Measurements from ENCODE around the gene TSPAN4.

TSPAN4 gene

DNA sequence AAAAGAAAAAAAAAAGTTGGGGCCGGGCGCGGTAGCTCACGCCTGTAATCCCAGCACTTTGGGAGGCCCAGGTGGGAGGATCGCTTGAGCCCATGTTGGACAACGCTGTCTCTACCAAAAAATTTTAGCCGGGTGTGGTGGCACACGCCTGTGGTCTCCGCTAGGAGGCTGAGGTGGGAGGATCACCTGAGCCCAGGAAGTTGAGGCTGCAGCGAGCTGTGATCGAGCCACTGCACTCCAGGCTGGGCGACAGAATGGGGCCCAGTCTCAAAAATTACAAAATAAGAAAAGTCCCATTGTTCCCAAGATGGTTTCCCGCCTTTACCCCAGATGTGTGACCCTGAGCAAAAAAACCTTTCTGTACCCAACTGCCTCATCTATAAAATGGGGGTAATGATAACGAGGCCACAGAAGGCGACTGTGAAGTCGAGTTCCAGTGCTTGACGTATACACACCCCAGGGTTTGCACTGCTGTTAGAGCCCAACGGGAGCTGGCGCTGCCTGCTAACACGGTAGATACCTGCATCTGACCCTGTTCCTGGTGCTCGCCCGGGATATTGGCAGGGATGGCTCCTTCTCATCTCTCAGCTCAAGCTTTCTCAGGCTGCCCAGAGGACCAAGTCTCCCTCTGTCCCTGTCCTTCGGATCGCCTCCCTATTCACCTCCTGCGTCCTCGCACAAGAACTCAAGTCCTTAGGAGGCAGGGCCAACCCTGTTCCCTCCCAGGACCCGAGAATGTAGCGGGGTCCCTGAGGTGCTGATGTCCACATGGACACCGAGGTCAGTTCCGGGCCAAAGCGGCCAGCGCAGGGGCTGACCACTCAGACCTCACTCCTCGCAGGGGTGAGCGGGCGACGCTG is 34.0 kb upstream of the TSPAN4 start:
- DNase-seq, result no peak

DNA sequence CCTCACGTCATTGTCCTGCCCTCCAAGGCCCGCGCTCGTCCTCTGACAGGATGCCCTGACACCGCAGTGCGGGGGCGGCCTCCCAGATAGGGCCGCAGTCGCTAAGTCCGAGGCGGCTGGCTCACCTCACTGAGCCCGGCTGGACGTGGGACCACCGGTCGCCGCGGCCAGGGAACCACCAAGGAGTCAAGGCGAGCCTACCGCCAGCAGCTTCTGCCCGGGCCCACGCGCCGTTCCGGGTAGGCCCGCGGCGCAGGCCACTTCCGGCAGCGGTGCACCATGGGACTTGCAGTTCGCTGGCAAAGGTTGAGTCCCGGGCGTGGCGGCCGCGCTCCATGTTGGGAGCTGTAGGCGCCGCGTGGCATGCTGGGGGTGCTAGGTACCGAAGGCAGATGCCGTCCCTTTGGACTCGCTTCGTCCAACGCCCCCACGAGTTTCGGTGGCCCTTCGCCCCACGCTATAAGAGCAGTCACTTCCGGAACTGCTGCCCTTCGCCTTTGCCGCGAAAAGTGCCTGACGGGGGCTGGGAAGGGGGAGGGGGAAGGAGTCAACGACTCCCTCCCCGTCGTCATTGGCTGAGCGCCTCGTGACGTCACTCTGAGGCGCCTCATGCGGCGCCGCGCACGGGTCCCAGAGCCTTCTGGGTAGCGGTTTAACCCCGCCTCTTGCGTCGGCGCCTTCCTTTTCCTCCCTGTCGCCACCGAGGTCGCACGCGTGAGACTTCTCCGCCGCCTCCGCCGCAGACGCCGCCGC is 33.2 kb upstream of the TSPAN4 start, which contains the start of gene RPLP2:
Gene RPLP2, plus strand, starts transcription at position 681 of the 753 bp plus-strand sequence. CDS start 268 bp downstream, outside the sequence.
- DNase-seq, result peak; percentile 88

DNA sequence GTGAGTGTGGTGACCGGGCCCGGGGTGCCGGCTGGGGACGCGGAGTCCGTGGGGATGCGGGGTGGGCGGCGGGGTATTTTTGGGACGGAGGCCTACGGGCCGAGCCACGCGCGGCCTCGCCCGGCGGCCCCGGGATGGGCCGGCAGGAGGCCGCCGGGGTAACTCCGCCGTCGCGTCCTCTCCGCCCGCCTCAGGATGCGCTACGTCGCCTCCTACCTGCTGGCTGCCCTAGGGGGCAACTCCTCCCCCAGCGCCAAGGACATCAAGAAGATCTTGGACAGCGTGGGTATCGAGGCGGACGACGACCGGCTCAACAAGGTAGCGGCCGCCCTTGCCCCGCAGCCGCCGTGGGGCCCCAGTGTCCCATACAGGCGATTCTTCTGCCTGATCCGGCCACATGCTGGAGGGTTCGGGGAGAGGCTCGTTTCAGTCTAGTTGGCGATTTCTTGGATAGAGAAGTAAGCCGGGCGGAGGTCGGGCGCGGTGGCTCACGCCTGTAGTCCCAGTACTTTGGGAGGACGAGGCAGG is 32.5 kb upstream of the TSPAN4 start:
- DNase-seq, result no peak

DNA sequence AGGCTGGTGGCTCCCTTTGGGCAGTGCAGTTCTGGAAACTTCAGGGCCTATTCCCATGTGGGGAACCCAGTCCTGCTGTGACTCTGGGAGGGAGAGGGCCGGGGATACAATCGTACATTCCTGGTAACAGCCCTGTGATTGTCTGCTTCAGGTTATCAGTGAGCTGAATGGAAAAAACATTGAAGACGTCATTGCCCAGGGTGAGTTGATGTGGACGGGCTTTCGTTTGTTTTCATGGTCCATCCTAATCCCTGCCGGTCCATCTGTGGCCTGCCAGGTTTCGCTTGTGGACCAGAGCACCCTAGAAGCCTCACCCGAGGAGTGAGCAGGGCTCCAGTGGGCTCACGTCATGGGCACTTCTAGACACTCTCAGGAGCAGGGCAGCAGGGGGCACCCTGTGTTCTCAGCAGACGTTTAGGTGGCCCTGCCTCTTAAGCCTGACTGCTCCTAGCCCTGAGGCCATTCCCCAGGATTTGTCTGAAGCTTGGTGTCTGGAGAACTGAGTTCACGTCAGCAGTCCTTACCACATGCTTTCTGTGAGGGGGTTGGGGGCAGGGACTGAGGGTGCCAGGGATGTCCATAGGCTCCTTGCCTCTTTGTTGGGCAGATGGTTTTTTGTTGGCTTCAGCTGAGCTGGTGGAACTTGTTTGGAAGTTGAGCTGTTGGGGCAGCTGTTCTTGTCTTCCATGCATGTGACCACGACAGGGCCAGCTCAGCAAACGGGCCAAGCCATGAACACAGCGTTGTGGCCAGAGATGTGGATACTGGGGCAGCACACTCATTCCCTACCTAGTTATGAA is 31.0 kb upstream of the TSPAN4 start:
- no peak for DNase-seq

DNA sequence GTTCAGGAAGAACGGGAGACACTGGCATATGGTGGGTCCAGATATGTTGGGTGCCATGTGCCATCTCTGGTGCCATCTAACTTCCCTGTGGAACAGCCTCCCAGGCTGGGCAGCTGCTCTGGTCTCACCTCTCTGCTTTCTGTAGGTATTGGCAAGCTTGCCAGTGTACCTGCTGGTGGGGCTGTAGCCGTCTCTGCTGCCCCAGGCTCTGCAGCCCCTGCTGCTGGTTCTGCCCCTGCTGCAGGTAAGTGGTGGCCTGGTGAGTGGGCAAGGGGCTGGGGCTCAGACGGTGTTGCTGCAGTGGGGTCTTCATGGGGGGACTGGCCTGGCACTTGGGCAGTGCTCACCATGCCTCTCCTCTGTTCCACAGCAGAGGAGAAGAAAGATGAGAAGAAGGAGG is 30.3 kb upstream of the TSPAN4 start:
- DNase-seq, result no peak

GRCh38 chr11:813072-813455 is 29.6 kb upstream of the TSPAN4 start:
- no peak for DNase-seq

GRCh38 chr11:813456-814096 is 29.1 kb upstream of the TSPAN4 start:
- DNase-seq, result no peak

GRCh38 chr11:815675-816432 is 26.8 kb upstream of the TSPAN4 start:
- DNase-seq, result no peak

GRCh38 chr11:816433-816779 is 26.2 kb upstream of the TSPAN4 start:
- DNase-seq, result no peak

DNA sequence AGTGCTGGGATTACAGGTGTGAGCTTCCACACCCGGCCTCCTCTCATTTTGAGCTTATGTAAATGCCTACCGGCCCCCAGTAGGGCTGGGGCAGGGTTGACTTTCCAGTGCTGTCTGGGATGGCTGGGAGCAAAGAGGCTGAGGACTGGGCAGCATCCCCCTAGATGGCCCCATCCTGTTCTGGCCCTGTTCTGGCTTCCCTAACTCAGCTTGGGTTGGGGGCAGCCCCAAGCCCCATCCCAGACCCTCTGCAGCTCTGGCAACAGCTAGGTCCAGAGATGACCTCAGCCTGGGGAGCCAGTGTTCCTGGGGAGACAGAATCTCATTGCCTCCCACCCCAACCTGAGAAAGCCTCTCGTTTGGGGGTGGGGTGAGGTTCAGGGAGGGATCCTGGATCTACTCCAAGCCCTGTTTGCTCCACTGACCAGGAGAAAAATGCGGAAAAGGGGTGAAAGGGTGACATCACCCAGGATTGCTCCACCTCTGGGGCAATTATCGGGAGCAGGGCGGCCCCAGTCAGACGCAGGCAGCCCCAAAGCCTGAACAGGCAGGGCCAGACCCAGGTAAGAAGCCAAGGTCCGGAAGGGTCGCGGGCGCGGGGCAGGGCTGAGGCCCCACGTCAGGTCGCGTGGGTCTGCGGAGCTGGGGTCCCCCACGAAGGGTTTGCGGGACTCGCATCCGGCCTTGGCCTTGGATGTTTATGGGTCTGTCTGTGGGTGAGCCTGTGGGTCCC is 24.1 kb upstream of the TSPAN4 start, which contains the start of gene PNPLA2:
Gene PNPLA2, plus strand, starts transcription at position 519 of the 733 bp plus-strand sequence. CDS start 805 bp downstream, outside the sequence.
- peak; percentile 12 for DNase-seq

GRCh38 chr11:819129-819931 is 23.3 kb upstream of the TSPAN4 start:
- DNase-seq, result peak; percentile 47

DNA sequence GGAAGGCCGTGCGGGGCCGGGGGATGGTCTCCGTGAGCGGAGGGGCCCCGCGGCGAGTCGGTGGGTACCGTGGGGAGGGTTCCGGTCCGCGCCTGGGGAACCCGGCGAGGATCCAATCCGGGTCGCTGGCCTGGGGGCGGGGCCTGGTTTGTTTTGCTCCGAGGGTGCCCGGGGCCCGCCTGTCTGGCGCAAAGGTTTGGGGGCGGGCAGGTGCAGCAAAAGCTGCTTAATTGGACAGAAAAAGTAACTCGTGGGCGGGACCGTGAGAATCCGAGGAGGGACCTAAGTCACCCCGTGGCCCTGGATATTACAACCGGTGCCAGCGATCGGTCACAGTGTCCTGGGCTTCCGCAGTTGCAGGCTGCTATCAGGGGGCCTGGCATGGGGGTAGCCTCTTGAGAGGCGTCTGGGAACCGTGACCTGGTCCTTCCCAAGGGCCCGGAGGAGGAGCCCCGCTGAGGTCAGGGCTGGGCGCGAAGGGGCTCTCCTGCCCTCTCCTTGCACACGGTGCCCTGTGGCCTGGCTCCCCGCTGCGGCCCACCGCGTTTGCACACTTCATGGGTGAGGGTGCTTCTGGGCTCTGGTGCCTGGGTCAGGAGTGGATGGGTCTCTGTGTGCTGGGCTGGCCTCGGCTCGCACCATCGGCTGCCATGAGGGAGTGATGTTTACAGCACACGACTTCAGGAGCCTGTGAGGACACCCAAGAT is 22.6 kb upstream of the TSPAN4 start:
- DNase-seq, result no peak

DNA sequence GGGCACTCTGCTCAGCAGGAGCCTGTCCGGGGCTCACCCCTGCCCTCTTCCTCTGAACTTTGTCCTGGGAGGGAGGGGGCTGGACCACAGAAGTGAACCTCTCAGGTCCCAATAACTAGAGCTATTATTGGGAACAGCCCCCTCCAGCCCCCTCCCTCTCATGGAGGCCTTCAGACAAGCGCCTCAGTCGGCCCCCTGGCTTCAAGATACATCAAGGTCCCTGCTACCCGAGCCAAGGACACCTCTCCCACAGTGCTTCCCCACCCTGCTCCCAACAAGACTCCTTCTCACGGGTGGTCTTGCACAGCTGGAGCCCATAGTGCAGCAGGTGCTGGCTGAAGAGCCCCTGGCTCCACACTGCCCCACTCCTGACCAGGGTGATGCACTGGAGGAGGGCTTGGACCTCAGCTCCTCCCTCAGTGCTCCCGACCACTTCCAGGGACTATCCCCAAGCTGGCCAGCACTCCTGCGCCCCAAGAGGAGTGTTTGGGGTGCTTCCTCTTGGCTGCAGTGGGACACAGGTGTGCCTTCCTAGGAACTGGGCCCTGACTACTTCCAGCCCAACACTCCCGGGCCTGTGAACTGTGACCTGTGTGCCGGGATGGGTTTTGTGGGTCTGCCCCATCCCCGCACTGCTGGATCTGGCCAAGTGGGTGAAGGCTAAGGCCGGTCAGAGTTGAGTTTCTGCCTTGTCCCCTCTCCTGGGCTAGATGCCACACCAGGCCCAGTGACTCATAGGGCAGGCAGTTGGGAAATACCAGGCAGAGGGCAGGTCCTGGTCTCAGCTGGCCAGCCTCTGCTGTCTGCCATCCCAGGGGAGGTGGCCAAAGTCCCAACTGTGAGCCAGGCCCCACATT is 21.8 kb upstream of the TSPAN4 start:
- no peak for DNase-seq

- DNase-seq, result no peak
Measured at GRCh38 chr11:821512-822371, 20.9 kb upstream of the TSPAN4 start.

DNA sequence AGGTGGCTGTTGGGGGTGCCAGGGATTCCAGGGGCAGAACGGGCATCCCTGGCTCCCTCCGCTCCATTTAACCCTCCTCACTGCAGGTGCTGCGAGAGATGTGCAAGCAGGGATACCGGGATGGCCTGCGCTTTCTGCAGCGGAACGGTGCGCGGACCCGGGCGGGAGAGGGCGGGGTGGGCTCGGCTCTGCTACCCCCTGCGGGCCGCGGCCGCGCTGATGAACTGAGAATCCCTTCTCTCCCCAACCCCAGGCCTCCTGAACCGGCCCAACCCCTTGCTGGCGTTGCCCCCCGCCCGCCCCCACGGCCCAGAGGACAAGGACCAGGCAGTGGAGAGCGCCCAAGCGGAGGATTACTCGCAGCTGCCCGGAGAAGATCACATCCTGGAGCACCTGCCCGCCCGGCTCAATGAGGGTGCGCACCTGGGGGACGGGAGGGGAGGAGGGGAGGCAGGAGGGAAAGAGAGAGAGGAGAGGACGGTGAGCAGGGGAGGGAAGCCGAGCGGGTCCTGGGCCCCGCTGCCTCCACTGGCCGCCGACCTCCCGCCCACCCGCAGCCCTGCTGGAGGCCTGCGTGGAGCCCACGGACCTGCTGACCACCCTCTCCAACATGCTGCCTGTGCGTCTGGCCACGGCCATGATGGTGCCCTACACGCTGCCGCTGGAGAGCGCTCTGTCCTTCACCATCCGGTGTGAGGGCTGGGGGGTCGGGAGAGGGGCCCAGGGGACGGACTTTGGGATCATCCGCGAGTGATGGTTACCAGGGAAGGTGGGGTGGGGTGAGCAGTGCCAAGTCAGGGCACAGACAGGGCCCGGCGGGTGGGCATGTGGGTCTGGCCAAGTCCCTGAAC is 19.0 kb upstream of the TSPAN4 start:
- DNase-seq, result no peak

GRCh38 chr11:824292-824880 is 18.3 kb upstream of the TSPAN4 start:
- no peak for DNase-seq
